ENCODE measurements around the gene FGF1. TPM values are rescaled to one million over a fixed set of nuclear protein-coding genes. Genes with fewer than 3 reads are reported as not detected.
A peak's percentile ranks its signal among the peaks of the same experiment; 100 is the strongest.

FGF1 gene
- total RNA-seq, 1 experiment from 2014 or later: 3.2 TPM

DNA sequence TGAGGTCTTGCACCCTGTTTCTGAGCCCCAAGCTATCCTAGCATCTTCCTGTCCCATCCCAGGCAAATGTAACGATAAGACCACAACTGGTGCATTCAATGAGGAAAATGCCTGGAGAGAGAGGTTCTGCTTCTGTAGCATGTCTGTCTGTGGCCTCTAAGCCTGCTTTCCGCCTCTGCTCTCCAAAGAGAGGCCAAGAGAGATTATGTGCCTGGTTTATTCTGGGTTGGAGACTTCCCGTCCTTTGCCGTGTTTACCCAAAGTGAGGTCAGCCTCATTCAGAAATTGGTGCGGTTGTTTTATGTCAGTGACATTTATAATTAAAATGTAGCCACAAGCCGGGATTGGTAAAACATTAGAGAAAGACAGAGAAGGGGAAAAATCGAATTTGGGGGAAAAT, 77.8 kb downstream of the FGF1 start:
- Histone ChIP-seq H3K27me3 (ENCODE audit: insufficient read depth, low read length) (no peaks in the 10 kb centered on the region), H2BK12ac (ENCODE audit: insufficient read length, low read depth, low read length) (no peak overlapping the region), H3K23me2 (ENCODE audit: insufficient read length, low read depth, low read length, poor library complexity, severe bottlenecking) (no peaks in the 10 kb centered on the region), H4K91ac (ENCODE audit: insufficient read length, low read depth, low read length) (no peak overlapping the region), H2BK5ac (ENCODE audit: insufficient read length, low read length) (no peak overlapping the region), H2BK20ac (ENCODE audit: low read depth, low read length, poor library complexity, severe bottlenecking) (no peak overlapping the region), H2BK120ac (ENCODE audit: low read depth, low read length, poor library complexity, severe bottlenecking) (no peak overlapping the region), H3K79me1 (ENCODE audit: insufficient read depth, low read depth, low read length, poor library complexity, severe bottlenecking) (no peaks in the 10 kb centered on the region), H4K20me1 (ENCODE audit: control insufficient read depth, insufficient read depth, insufficient read length) (no peaks in the 10 kb centered on the region), H3K4me1 (ENCODE audit: insufficient read depth, low read length) (no peaks in the 10 kb centered on the region), H2AK5ac (ENCODE audit: insufficient read length, low read length) (no peak overlapping the region), H3K27ac (ENCODE audit: insufficient read length, low read depth, low read length) (no peak overlapping the region), H4K8ac (replicated peaks; ENCODE audit: insufficient read length, low read depth, low read length) (no peak overlapping the region), H3K56ac (ENCODE audit: insufficient read length, low read depth, low read length) (no peak overlapping the region), H3K9me3 (ENCODE audit: control insufficient read depth, low read depth, low read length) (no peaks in the 10 kb centered on the region), H3K4ac (ENCODE audit: low read depth, low read length) (no peak overlapping the region), H4K5ac (ENCODE audit: insufficient read length, low read depth, low read length) (no peak overlapping the region), H3K9ac (ENCODE audit: extremely low read depth, insufficient read length, low read length) (no peak overlapping the region), H3K79me2 (ENCODE audit: insufficient read depth, low read length) (no peaks in the 10 kb centered on the region), H3K23ac (ENCODE audit: insufficient read length, low read depth, low read length) (no peak overlapping the region), H2AFZ (ENCODE audit: low read length) (no peak overlapping the region), H3K14ac (ENCODE audit: insufficient read depth, low read length) (no peak overlapping the region), H3T11ph (ENCODE audit: low read length) (no peak overlapping the region), H3K4me2 (ENCODE audit: insufficient read depth, insufficient read length, low read length) (no peak overlapping the region), H2BK15ac (ENCODE audit: low read depth, low read length) (no peak overlapping the region), H3K18ac (ENCODE audit: insufficient read length, low read depth, low read length) (no peak overlapping the region)
- Mint-ChIP-seq H3K27ac (0 out of 7 replicates have a peak overlapping the region, but pooled peaks of 1 of the 3 experiments have one; percentile 60), H3K4me1 (peaks cover 19 to 20% of the 10 kb centered on the region in 2 experiments), H3K27me3 (ENCODE audit: low read depth) (no peaks in the 10 kb centered on the region; the same call in 1 of the 2 replicates), H3K9me3 (no peaks in the 10 kb centered on the region), H3K36me3 (ENCODE audit: insufficient read depth in 1 of 3, low read depth in 3 of 3) (no peaks in the 10 kb centered on the region), H3K4me3 (no peak overlapping the region)
- no peak for DNase-seq
- TF ChIP-seq CTCF (conservative IDR thresholded peaks at IDR 0.05): no peak
- WGBS (ENCODE audit: extremely low coverage, insufficient read length, low lambda C conversion rate): no CpG with 5 or more reads among the region's 7 CpGs
